Colonic mucosa (tissue), 4 donors: ENCODE measurements around the gene PRKCA. TPM values are rescaled to one million over a fixed set of nuclear protein-coding genes. Genes with fewer than 3 reads are reported as not detected.
"Not testable (repeated sequence)": the region's sequence is repeated elsewhere in the genome, so short reads cannot be mapped to it uniquely, and the experiment has no call there.

Experiments used
- DNase-seq: peaks from one replicate; pipeline ENCODE4 v3.0.0-alpha.2; 2020
- H3K27ac ChIP-seq: fragments of 200-600 bp; one replicate; pipeline ENCODE4 v1.8.0; 2021
- H3K27me3 ChIP-seq: fragments of 200-600 bp; one replicate; pipeline ENCODE4 v1.8.0; 2021
- H3K36me3 ChIP-seq: fragments of 200-600 bp; one replicate; pipeline ENCODE4 v1.8.0; 2021
- H3K4me1 ChIP-seq: fragments of 200-600 bp; one replicate; pipeline ENCODE4 v1.8.0; 2021; ENCODE audit warnings: mild to moderate bottlenecking
- H3K4me3 ChIP-seq: fragments of 200-600 bp; one replicate; pipeline ENCODE4 v1.8.0; 2021
- H3K9ac ChIP-seq, 2 donors: one replicate each; pipeline ENCODE4 v1.7.0; 2013; ENCODE audit warnings: control low read depth in 2 of 2, low read depth in 2 of 2, low read length in 2 of 2
- H3K9me3 ChIP-seq: fragments of 200-600 bp; one replicate; pipeline ENCODE4 v1.8.0; 2021
- CTCF ChIP-seq: fragments of 200-600 bp; IDR thresholded peaks from one replicate; pipeline ENCODE4 v1.8.0; 2022; ENCODE audit warnings: antibody characterized with exemption, mild to moderate bottlenecking
- intact Hi-C: fragments of 100-400 bp; cut with DNase I; formaldehyde crosslinking; loops from one replicate; pipeline ENCODE4 v1.14.1; 2022
- total RNA-seq, 2 donors: library from RNA; stranded (reverse); fragmentation: NEBNext Ultra II Directional in 1 of 2; extraction: Animal tissue kit (Norgen Biotek cat#: 25700) in 1 of 2; gene quantifications; one replicate each; pipeline ENCODE4 v1.2.1, GENCODE V29; 2021
- donor health status: healthy.
- donor health status: DM: no; HTN: no; CAD: no.
- donor health status: DM: no; HTN: no; CAD: no.

PRKCA gene
- total RNA-seq, 2 donors from 2014 or later = 40.0 to 41.8 TPM

DNA sequence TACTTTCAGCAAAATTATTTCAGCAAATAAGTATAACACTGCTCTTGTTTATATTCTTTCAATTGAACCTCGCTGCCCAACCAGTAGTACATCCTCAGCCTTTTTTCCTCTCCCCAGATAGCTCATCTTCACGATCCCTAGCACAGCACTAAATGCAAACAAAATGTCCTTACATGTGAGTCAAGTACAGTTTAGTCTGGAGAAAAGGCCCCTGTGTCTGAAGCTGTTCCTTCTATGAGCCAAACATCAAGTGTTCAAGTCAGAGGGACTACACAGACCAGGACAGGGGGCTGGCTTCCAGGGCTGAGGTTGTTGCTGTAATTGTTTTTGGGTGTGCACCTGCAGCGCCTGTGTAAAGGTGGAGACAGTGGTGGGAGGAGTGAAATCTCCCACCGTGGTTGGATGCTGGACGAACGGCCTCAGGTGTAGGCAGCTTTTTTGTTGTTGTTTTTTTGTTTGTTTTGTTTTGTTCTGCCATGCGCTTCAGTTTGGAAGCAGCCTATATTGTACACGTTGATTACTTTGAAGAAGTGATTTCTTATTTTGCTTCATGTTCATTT, 147.1 kb downstream of the PRKCA start:
- intact Hi-C loops = no loop called here
- no peak overlapping the region for H3K4me3 ChIP-seq
- TF ChIP-seq CTCF = no peak

GRCh38 chr17:66450008-66450851, 147.8 kb downstream of the PRKCA start:
- H3K9ac ChIP-seq = no peak overlapping the region
- DNase-seq = no peak
- intact Hi-C loops = no loop called here
- H3K4me1 ChIP-seq = no peaks in the 10 kb centered on the region
- no peak overlapping the region for H3K4me3 ChIP-seq
- no peaks in the 10 kb centered on the region for H3K9me3 ChIP-seq
- H3K27me3 ChIP-seq = no peaks in the 10 kb centered on the region
- no peaks in the 10 kb centered on the region for H3K36me3 ChIP-seq
- no peak overlapping the region for H3K27ac ChIP-seq
- no peak for TF ChIP-seq CTCF

More for the DNA sequence above, 147.1 kb downstream of the PRKCA start:
- no peak for DNase-seq
- H3K9me3 ChIP-seq = no peaks in the 10 kb centered on the region
- no peak overlapping the region for H3K9ac ChIP-seq
- no peaks in the 10 kb centered on the region for H3K36me3 ChIP-seq
- H3K27me3 ChIP-seq = no peaks in the 10 kb centered on the region
- H3K27ac ChIP-seq = no peak overlapping the region
- no peaks in the 10 kb centered on the region for H3K4me1 ChIP-seq

DNA sequence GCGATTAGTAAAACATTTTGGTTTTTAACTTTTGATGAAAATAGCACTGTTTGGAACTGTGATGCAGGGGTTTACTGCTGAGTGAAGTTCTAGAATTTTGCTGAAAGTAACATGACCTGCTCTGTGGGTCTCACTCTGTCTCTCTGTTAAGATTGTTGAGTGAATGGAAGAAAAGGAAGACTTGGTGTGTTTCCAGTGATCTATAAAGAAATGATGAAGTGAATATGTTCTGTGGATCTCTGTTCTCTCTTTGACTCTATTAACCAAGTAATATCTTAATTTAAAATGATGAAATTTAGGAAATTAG, 148.4 kb downstream of the PRKCA start:
- H3K27me3 ChIP-seq = no peaks in the 10 kb centered on the region
- no peak for DNase-seq
- no peaks in the 10 kb centered on the region for H3K9me3 ChIP-seq
- TF ChIP-seq CTCF = no peak
- H3K27ac ChIP-seq = no peak overlapping the region
- intact Hi-C loops = no loop called here
- no peak overlapping the region for H3K9ac ChIP-seq
- H3K4me3 ChIP-seq = no peak overlapping the region
- no peaks in the 10 kb centered on the region for H3K4me1 ChIP-seq
- H3K36me3 ChIP-seq = no peaks in the 10 kb centered on the region

DNA sequence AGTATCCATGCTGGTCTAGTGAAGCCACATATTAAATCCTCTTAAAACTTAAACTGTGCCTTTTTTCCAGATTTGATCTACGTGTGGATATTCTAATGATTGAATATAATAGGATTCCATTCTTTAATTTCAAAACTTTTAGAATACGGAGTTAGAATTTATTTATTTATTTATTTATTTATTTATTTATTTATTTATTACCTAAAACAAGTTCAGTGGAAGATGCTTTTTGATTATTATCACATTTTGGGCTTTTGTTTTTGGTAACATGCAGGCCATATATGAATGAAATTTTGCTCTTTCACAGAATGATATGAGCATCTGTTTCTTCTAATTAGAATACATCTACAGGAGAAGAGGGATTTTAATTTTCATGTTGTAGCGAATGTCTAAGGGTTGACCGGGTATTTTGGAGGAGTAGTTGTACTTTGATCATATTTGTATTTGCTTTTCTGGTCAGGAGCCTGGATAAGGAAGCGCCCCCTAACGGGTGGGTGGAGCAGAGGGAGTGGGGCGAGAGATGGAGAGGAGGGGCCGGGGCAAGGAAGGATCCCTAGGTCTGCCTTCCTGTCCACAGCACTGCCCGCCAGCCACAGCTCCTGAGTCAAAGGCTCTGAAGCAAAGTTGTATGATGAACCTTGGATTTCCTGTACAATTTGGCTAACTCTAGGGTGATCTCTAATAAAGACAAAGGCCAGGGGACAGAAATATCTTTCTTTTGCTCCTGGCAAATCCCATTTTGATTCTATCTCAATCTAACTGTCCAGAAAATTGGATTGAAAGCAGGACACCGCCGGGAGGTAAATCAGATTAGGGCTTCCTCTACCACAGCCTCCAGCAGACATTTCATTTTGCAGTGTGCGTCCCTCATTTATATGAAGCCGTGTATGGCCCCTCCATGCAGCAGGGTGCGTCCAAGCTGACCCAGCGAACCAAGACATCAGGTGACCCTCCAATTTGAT, 149.1 kb downstream of the PRKCA start:
- peak; percentile 82 for DNase-seq
- peak overlapping the region in 1 of 2 donors; percentile 14 for H3K9ac ChIP-seq
- no peak overlapping the region for H3K27ac ChIP-seq
- H3K4me3 ChIP-seq = no peak overlapping the region
- no peaks in the 10 kb centered on the region for H3K4me1 ChIP-seq
- no peaks in the 10 kb centered on the region for H3K9me3 ChIP-seq
- H3K36me3 ChIP-seq = no peaks in the 10 kb centered on the region
- intact Hi-C loops = no loop called here
- no peaks in the 10 kb centered on the region for H3K27me3 ChIP-seq
- TF ChIP-seq CTCF = peak; percentile 40

- Histone ChIP-seq H3K9ac (no peak overlapping the region), H3K4me1 (no peaks in the 10 kb centered on the region), H3K9me3 (no peaks in the 10 kb centered on the region), H3K4me3 (no peak overlapping the region), H3K27ac (no peak overlapping the region), H3K36me3 (no peaks in the 10 kb centered on the region), H3K27me3 (no peaks in the 10 kb centered on the region)
- DNase-seq = no peak
- intact Hi-C loops = no loop called here
- TF ChIP-seq CTCF = no peak
These were observed 152.6 kb downstream of the PRKCA start for GRCh38 chr17:66455060-66455459.

DNA sequence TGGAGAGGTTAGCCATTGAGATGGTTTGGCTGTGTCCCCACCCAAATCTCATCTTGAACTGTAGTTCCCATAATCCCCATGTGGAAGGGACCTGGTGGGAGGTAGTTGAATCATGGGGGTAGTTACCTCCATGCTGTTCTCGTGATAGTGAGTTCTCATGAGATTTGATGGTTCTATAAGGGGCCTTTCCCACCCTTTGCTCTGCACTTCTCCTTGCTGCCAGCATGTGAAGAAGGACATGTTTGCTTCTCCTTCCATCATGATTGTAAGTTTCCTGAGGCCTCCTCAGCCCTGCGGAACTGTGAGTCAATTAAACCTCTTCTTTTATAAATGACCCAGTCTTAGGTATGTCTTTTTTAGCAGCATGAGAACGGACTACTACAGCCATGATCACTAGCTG, 155.1 kb downstream of the PRKCA start:
- H3K9ac ChIP-seq, intact Hi-C loops, H3K9me3 ChIP-seq, H3K27me3 ChIP-seq, DNase-seq, H3K4me1 ChIP-seq, H3K4me3 ChIP-seq, H3K36me3 ChIP-seq, H3K27ac ChIP-seq: not testable (repeated sequence)
